Hepatocyte (in vitro differentiated cells): ENCODE measurements around the gene TCEA2. TPM values are rescaled to one million over a fixed set of nuclear protein-coding genes. Genes with fewer than 3 reads are reported as not detected.

ENCODE experiments used
- DNase-seq: peaks from one replicate; pipeline ENCODE4 v3.0.0-alpha.2; 2016; ENCODE audit warnings: low spot score
- H2AFZ ChIP-seq: fragments of 200-600 bp; sonication (generic); 2 replicates; pipeline ENCODE4 v1.6.0; 2016; ENCODE audit warnings: antibody characterized with exemption, mild to moderate bottlenecking
- H3K27ac ChIP-seq: fragments of 200-600 bp; sonication (generic); 2 replicates; pipeline ENCODE4 v1.5.1; 2016; ENCODE audit warnings: mild to moderate bottlenecking
- H3K27me3 ChIP-seq: fragments of 200-600 bp; sonication (generic); 2 replicates; pipeline ENCODE4 v1.6.1; 2016
- H3K36me3 ChIP-seq: fragments of 200-600 bp; sonication (generic); replicated peaks from 2 replicates; pipeline ENCODE4 v1.5.1; 2016; ENCODE audit warnings: low read depth; ENCODE audit not compliant: insufficient read depth
- H3K4me1 ChIP-seq: fragments of 200-600 bp; sonication (generic); 2 replicates; pipeline ENCODE4 v1.5.1; 2016; ENCODE audit warnings: mild to moderate bottlenecking, moderate library complexity; ENCODE audit not compliant: insufficient read depth
- H3K4me2 ChIP-seq: fragments of 200-600 bp; sonication (generic); 2 replicates; pipeline ENCODE4 v1.6.0; 2016
- H3K4me3 ChIP-seq: fragments of 200-600 bp; sonication (generic); 2 replicates; pipeline ENCODE4 v1.5.1; 2016; ENCODE audit warnings: mild to moderate bottlenecking
- H3K79me2 ChIP-seq: fragments of 200-600 bp; sonication (generic); 2 replicates; pipeline ENCODE4 v1.6.0; 2017; ENCODE audit warnings: mild to moderate bottlenecking
- H3K9me2 ChIP-seq: fragments of 200-600 bp; sonication (generic); replicated peaks from 2 replicates; pipeline ENCODE4 v1.6.0; 2017; ENCODE audit warnings: mild to moderate bottlenecking; ENCODE audit not compliant: insufficient read depth
- H3K9me3 ChIP-seq: fragments of 200-600 bp; sonication (generic); 2 replicates; pipeline ENCODE4 v1.5.1; 2016; ENCODE audit warnings: low read depth, mild to moderate bottlenecking
- H4K20me1 ChIP-seq: fragments of 200-600 bp; sonication (generic); 2 replicates; pipeline ENCODE4 v1.6.0; 2016; ENCODE audit warnings: mild to moderate bottlenecking; ENCODE audit not compliant: insufficient read depth, poor library complexity, severe bottlenecking
- CTCF ChIP-seq: fragments of 200-600 bp; sonication (generic); IDR thresholded peaks from 2 replicates; pipeline ENCODE4 v1.5.1; 2016; ENCODE audit warnings: antibody characterized with exemption, mild to moderate bottlenecking; ENCODE audit not compliant: poor library complexity
- EZH2 ChIP-seq: fragments of 200-600 bp; sonication (generic); IDR thresholded peaks from 2 replicates; pipeline ENCODE4 v1.6.1; 2016; ENCODE audit warnings: antibody characterized with exemption, mild to moderate bottlenecking, borderline replicate concordance
- EZH2phosphoT487 ChIP-seq: fragments of 200-600 bp; sonication (generic); IDR thresholded peaks from one replicate; pipeline ENCODE4 v1.6.1; 2018; ENCODE audit warnings: antibody characterized with exemption, mild to moderate bottlenecking, low read depth, moderate library complexity; ENCODE audit not compliant: unreplicated experiment, severe bottlenecking
- WGBS: methylation state at CpG from one replicate; pipeline ENCODE4 v1.1.6; 2016; ENCODE audit warnings: low lambda C conversion rate; ENCODE audit errors: missing lambda C conversion rate; 5-methylcytosine and 5-hydroxymethylcytosine counted together
- polyA plus RNA-seq: library from polyadenylated mRNA; unstranded; fragments of >200 nt; fragmentation: Nextera tagmentation; extraction: Ambion mirVana; gene quantifications from 2 replicates; pipeline ENCODE4 v1.2.1, GENCODE V29; 2016
- total RNA-seq: library from RNA; depleted of rRNA; stranded (reverse); fragments of >200 nt; gene quantifications from 2 replicates; pipeline ENCODE4 v1.2.3, GENCODE V29; 2014

TCEA2 gene
- total and polyA plus RNA-seq, 2 experiments from 2014 or later: 26.0 to 74.2 TPM

GRCh38 chr20:64113796-64114355 lies 50.9 kb downstream of the TCEA2 start:
- DNase-seq: no peak
- no peaks in the 10 kb centered on the region for H3K9me3 ChIP-seq

GRCh38 chr20:64114356-64114971 lies 51.5 kb downstream of the TCEA2 start:
- TF ChIP-seq EZH2phosphoT487: no peak
- no peak for TF ChIP-seq EZH2
- no peak for TF ChIP-seq CTCF
- no peak overlapping the region for H3K4me2 ChIP-seq
- H3K9me2 ChIP-seq: no peaks in the 10 kb centered on the region
- H3K9me3 ChIP-seq: no peaks in the 10 kb centered on the region
- no peaks in the 10 kb centered on the region for H3K27me3 ChIP-seq
- no peaks in the 10 kb centered on the region for H3K4me1 ChIP-seq
- H3K4me3 ChIP-seq: no peak overlapping the region
- H3K36me3 ChIP-seq: no peaks in the 10 kb centered on the region
- 80% methylated on average over 14 of the region's 14 CpGs for WGBS
- H4K20me1 ChIP-seq: no peaks in the 10 kb centered on the region
- H2AFZ ChIP-seq: no peak overlapping the region
- H3K79me2 ChIP-seq: no peaks in the 10 kb centered on the region
- DNase-seq: no peak
- H3K27ac ChIP-seq: no peak overlapping the region

More at GRCh38 chr20:64113796-64114355, 50.9 kb downstream of the TCEA2 start:
- H3K36me3 ChIP-seq: no peaks in the 10 kb centered on the region
- TF ChIP-seq EZH2phosphoT487 (no peak), CTCF (no peak), EZH2 (no peak)
- H3K4me3 ChIP-seq: no peak overlapping the region
- no peaks in the 10 kb centered on the region for H3K27me3 ChIP-seq
- H3K79me2 ChIP-seq: no peaks in the 10 kb centered on the region
- H3K9me2 ChIP-seq: no peaks in the 10 kb centered on the region
- H2AFZ ChIP-seq: no peak overlapping the region
- no peak overlapping the region for H3K27ac ChIP-seq
- 87% methylated on average over 13 of the region's 13 CpGs for WGBS
- no peak overlapping the region for H3K4me2 ChIP-seq
- H4K20me1 ChIP-seq: no peaks in the 10 kb centered on the region
- H3K4me1 ChIP-seq: no peaks in the 10 kb centered on the region

GRCh38 chr20:64115171-64115911 lies 52.3 kb downstream of the TCEA2 start:
- H4K20me1 ChIP-seq: no peaks in the 10 kb centered on the region
- H3K9me3 ChIP-seq: no peaks in the 10 kb centered on the region
- no peak overlapping the region for H3K4me2 ChIP-seq
- H3K9me2 ChIP-seq: no peaks in the 10 kb centered on the region
- peaks cover 4% of the 10 kb centered on the region for H3K4me1 ChIP-seq
- H3K4me3 ChIP-seq: no peak overlapping the region
- H3K79me2 ChIP-seq: no peaks in the 10 kb centered on the region
- no peak for DNase-seq
- 77% methylated on average over 14 of the region's 14 CpGs for WGBS
- H3K27ac ChIP-seq: no peak overlapping the region
- no peak for TF ChIP-seq EZH2
- no peak for TF ChIP-seq EZH2phosphoT487
- no peak for TF ChIP-seq CTCF
- no peaks in the 10 kb centered on the region for H3K27me3 ChIP-seq
- no peaks in the 10 kb centered on the region for H3K36me3 ChIP-seq
- no peak overlapping the region for H2AFZ ChIP-seq
